HG03066 (cell line): ENCODE results near the gene ATRIP.
"Not testable (repeated sequence)": the region's sequence is repeated elsewhere in the genome, so short reads cannot be mapped to it uniquely, and the experiment has no call there.

ENCODE experiments used
- ATAC-seq: cut with Tn5 transposase; IDR thresholded peaks from one replicate; pipeline ENCODE4 v1.9.1; 2021; ENCODE audit warnings: low read depth; ENCODE audit not compliant: unreplicated experiment

ATRIP gene

DNA sequence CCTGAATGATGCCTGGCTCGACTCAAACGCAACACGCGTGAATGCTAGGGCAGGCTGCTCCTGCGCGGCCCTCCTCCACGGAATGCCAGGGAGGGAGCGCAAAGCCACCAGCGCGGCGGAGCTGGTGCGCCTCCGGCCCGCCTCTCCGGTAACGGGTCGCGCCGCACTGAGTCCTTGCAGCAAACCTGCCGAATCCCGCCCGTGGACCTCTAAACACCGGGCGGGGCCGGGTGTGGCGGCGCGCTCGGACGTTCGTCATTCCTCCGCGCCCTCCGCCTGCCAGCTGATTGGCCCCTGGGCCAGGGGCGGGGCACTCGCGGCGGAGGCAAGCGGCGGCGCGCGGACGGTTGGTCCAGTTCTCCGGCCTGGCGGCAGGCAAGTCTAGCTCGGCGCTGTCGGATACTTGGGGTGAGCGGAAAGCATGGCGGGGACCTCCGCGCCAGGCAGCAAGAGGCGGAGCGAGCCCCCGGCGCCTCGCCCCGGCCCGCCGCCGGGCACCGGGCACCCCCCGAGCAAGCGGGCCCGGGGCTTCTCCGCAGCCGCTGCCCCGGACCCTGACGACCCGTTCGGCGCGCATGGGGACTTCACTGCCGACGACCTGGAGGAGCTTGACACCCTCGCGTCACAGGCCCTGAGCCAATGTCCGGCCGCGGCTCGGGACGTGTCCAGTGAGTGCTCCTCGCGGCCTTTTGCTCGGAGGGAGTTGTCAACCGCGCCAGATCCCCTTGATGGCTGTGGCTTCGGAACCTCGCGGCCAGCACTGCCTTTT, at the start of gene ATRIP:
Gene ATRIP, plus strand, starts transcription at position 313 of the 769 bp plus-strand sequence. Its CDS starts 109 bp downstream, at position 422.
- ATAC-seq = peak; percentile 85

DNA sequence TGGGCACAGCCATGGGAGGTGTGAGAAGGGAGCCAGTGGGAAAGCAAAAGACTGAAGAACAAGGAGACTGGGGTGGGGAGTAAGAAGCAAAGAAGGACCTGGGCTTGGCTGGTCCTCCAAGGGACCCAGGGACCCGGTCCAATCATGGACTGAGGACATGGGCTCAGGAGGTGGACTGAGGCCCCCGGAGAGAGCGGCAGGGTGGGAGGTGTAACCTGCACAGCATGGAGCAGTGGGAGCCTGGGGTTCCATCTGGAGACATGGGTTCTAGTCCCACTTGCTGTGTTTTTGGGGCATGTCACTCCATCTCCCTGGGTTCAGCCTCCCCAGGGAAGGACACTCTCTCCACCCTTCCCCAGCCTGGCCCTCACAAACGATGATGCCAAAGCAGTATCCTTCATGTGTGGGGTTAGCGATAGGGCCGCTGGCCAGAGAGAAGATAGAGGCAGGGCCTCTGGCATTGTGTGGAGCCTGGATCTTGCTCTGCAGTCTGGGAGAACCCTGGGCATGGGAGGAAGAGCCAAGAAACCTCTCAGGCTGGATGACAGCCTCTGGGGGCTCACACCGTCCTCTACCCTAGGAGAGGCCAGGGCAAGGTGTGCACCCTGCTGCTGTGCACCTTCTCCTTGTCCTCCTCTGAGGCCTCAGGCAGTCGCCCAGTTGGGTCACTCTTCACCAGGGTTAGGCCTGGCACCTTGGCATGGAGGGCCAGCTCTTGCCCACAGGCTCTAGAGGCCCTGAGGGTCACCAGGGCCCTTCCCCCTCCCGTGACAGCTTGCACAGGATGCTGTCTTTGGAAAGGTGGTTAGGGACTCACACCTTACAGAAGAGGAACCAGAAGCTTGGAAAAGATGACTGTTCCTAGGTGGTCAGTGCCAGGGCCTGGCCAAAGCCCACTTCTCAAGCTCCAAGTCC, 48.5 kb upstream of the ATRIP start:
- ATAC-seq = no peak

DNA sequence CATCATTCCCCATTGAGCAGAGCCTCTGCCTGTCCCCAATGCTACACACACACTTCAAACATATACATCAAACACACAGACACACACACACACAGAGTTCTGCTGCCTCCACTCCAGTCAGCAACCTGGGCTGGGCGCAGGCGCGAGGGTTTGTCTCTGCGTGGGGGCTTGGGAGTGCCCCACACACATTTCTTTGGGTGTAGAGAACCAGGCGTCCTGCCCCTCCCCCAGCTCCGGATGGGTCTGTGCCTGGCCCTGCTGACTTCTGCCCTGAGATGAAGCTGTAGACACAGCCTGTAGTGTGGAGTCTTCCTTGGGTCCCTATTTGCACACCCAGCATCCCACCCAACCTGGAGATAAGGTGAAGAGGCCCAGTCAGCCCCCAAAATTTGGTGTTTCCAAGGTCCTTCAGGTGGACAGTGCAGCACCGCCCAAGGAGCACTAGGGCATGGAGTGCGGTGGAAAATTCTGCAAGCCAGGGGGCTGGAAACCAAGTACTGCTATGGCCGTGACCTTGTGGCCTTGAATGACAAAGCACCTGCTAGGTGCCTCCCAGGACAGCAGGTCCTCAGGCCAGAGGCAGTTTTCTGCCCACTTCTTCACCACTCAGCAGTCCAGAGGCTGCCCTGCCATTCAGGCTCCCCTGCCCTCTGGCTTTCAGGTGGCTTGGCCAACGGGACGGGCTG, 47.7 kb upstream of the ATRIP start:
- no peak for ATAC-seq

DNA sequence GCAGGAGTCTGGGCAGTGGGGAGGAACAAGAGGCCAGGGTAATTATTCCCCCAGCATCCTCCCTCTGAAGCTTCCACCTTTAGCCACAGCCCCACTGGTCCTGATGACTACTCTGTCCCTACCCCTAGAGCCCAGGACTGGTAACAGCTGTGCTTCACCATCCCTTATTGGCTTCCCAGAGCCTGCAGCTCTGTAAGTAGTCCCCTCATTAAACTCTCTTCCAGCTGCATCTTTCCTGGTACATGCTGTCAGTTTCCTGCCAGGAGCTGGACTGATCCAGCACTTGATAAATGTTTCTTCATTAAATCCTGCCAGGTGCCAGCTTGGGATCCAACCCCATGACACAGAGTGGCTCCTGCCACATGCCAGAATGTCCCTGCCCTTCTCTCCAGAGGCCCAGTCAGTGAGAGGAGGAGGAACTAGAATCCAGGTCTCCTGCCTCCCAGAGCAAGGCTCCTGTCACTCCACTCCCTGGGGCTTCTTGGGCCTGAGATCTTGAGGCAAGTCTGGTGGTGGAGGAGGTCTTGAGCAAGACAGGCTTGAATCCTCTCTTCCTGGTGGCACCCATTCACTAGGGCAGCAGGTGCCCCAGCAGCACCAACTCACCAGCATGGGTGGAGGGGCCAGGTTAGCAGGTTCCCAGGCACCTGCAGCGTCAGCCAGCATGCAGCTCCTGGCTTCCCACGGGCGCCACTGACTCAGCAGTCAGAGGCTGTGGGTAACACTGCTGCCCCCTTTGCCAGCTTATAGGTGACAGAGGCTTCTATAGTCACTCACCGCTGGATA, 47.0 kb upstream of the ATRIP start:
- no peak for ATAC-seq

DNA sequence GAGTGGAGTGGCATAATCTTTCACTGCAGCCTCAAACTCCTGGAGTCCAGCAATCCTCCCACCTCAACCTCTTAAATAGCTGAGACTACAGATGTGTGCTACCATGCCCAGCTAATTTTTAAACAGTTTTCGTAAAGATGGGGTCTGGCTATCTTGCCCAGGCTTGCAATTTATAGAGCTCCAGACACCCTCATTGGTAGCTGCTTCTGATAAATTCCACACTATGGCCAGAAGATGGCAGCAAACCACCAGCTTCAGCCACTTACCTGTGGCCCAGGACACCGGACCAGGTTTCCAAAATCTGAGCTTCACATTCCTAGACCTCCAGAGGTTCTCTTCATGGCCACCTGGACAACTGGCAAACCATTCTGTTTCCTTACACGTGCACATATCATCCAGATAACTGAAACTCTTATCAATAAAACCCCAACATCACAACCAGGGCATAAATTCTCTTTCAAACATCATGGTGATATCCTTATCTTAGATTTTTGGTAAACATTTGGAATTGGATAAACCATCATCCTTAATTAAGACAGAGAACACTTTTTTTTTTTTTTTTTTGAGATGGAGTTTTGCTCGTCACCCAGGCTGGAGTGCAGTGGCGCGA, 45.6 kb upstream of the ATRIP start:
- ATAC-seq = no peak

DNA sequence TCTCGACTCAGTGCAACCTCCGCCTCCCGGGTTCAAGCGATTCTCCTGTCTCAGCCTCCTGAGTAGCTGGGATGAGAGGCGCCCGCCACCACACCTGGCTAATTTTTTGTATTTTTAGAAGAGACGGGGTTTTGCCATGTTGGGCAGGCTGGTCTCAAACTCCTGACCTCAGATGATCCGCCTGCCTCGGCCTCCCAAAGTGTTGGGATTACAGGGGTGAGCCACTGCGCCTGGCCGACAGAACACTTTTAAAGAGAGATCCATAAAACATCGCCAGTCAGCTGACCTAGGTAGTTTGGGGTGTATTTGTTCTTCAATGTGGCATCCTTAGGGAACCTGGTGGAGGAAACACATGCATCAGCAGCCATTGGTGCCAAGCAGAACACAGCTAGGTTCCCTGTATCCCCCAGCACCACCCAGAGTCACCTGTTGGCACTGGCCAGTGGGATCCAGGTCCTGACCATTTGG, 45.1 kb upstream of the ATRIP start:
- not testable (repeated sequence) for ATAC-seq

DNA sequence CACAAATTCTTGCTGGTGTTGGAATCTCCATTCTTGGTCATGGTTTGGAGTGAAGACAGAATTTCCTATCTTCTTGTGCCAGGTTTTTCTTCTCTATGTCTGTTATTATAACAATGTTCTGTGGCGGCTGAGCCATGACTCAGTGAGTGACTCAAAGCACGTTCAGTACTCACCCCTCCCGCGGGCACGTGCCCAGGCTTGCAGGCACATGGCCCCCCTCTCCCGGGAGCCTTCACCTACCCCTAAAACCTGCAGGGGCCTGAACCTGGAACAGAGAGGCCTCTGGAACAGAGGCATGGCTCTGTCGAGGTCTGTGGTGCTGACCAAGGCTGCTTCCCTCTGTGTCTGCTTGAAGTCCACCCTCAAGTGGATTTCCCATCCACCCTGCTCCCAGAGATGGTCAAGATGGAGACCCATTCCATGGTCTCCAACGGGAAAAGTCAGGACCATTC, 44.2 kb upstream of the ATRIP start:
- no peak for ATAC-seq

DNA sequence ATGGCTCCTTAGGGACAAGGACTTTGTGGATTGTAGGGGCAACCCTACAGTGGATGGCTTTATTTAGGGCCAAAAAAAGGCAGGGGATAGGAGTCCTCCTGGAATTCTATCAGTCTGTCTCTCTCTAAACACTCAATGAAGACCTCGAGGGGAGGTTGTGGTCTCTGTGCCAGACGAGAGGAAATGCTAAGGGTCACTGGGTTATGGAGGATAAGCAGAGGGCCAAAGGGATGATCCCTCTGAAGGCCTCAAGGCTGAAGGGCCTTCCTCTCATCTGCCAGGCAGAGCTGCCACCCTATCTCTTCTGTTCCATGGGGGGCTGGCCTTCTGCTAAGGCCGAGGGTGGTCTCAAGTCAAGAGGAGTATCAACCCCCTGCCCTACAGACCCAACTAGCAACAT, 43.6 kb upstream of the ATRIP start:
- no peak for ATAC-seq

DNA sequence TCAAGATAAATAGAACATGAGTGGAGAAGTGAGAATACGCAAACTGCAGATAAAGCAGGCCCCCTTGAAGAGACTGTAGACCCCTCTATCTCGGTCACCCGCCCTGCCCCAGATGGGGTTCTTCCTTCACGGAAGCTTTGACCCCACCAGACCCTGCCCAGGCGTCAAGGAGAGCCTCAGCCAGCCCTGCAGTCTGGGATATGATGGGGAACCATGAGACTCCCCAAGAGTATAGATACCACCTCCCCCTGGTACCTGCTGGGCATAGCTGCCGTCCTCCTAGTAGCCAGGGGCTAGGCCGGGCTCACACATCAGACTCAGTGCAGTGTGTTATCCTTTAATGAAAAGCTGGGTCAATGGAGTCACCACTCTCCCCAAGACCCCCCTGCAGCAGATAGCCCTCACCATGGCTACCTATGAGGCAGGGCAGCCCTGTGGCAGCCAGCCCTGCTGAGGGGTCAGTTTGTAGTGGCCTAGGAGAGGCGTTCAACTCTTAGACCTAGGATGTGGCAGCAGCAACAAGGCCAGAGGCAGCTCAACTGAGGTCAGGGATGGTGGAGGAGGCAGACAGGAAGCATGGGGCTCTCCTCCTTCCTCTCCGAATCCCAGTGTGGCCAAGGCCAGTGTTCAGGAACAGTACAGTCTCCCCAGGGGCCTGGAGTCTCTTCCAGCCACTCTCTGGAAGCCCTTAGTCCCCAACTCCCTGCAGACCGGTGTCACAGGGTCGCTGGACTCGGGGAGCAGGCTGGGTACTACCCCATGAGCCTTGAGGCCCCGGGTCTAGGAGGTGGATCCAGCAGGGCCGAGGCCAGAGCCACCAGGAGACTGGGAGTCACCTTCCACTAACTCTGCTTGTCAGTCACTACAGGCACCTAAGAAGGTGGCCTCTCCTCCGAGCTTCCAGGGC, 42.8 kb upstream of the ATRIP start:
- ATAC-seq = no peak

DNA sequence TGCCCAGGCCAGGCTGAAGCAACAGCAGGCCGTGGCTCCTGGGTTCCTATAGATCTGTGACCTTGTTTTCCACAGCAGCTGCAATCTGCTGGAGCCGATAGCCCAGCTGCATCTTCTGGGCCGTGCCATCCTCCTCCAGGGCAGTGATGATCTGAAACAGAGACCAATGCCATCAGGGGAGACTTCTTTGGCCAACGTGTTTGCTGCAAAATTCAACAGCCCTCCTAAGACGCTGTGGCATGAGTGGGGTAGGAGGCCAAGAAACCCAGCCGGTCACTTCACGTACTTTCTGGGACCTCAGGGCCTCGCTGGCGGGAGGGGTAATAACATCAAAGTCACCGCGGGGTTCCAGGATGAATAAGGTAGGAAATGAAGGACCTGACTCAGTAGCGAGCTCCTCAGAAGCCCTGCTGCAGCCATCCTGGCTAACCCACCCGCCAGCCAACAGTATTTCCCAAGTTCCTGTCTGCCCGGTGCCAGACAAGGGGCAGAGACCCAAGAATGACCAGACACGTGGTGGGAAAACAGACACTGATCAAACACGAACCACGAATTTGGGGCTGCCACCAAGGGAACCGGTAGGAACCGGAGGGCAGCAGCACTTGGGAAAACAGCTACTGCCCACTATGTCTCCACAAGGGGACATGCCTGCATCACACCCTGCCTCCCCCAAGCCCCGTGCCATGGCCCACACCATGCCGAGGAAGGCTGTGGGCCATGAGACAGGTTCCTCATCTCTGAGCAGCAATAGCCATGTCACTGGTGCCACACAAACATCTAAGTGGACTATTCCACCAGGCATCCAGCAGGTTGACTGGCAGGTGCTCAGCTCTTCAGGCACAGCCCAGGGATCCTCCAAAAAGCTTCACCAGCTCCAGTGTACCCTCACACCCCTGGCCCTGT, 41.8 kb upstream of the ATRIP start:
- no peak for ATAC-seq

DNA sequence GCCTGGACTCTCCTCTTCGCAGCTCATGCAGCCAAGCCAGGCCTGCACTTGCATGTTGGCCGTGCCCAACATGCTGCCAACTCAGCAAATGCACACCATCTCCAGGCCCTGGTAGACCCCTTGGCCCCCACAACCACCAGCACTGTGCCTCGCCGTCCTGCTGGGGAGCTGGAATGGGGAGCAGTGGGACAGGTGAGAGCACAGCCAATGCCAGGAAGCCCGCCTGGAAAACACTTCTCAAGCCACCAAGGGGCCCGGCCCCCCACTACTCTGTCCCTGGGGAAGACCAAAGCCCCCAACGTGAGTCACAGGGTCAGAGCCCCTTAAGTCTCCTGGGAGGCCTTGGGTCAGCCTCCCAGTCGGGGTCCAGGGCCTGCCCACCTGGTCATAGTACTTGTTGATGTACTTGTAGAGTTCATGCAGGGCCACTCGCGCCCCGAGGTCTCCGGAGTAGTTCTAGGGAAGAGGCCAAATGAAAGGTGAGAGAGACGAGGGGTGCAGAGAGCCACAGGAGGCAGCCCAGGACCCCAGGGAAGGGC, 41.1 kb upstream of the ATRIP start:
- ATAC-seq = no peak

DNA sequence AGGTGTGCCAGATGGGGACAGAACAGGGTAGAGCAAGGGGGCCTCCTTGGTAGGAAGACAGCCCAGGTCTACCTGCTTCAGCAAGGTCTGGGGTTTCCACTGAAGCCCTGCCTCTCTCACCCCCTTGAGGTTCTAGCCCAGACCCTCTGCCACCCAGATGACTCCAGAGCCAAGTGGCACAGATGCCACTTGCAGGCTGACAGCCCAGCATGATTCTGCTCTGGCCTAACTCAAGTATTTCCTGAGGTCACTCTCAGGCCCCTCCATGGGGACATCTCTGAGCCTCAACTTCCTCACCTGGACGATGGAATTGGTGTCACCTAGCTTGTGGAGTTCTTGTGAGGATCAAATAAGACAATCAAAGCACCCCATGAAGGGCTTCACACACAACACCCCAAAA, 40.6 kb upstream of the ATRIP start:
- no peak for ATAC-seq

DNA sequence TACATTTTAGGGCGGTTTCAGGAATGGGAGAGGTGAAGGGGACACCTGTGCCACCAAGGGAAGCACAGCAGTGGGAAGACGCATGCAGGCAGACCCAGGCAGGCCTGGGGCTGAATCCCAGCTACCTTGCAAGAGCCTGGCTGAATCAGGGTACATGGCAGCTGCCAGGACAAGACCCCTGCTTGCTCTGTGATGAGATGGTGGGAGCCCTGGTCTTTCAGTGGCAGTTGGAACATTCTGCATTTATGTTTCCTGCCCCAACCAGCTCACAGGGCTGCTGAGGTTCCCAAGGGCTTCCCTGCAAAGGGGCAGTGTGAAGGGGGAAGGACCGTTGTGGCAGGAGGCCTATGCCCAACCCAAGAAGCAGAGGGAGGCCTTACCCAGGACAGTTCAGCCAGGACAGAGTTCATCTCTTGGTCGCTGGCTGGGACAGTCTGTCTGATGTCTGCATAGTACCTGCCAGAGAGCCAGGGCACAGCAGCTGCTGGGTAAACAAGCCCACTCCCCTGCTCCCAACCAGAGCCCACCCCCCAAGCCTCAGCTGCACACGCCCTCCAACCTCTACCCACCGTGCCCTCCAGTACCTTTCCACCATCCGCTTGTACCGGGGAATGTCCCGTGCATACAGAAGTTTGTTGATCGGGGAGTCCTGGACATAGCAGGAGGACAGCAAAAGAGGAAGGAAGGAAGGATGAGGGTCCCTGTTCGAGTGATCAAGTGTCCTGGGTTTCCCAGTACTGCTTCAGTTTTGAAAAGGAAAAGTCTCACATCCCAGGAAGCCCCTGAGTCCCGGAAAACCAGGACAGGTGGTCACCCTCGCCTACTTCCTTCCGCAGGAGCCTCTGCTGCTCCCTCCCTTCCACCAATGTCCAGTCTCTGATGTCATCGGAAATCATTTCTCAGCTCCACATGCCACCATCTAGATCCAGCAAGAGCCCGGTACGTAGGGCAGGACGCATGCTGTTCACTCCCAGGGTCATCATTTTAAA, 39.8 kb upstream of the ATRIP start:
- ATAC-seq = no peak

DNA sequence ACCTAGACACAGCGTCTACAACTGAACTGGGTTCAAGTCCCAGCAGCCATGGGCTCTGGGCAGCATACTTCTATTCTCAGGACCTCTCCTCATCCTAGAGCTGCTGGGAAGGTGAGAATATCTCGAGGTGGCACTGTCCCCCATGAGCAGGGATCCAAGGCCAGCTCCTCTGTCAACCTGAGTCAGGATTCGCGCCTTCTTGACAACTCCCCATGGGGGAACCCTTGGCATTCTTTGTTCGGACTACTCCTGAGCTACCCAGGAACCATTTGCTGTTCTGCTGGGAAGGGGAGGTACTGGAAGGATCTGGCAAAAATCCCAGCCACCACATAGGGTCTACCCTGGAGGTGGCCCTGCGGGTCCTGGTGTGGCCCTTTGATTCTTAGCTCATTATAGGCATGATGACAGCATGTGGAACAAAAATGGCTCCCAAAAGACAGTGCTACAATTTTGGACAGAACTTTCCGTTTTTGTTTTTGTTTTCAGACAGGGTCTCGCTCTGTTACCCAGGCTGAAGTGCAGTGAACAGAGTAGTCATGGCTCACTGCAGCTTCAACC, 38.9 kb upstream of the ATRIP start:
- no peak for ATAC-seq

DNA sequence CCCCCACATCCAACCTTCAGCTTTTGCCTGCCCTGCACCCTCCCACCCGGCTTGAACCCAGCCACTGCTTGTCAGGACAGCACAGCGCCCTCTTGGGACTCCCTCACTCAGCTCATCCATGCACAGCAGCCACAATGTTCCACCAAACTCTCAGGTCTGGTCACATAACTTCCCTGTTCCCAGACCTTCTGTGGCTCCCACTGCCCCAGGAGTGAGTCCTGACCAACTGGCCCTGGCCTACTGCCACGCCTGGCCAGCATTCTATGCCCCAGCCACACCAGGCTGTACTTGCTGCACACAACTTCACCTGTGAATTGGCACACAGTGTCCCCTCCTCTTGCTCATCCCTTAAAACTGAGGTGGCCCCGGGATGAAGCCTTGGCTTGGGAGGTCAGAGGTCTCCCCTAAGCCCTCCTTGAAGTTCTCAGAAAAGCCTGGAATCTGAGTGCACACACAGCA, 37.7 kb upstream of the ATRIP start:
- no peak for ATAC-seq
